OCI-LY1 (cell line): ENCODE results near the gene IRX6.

Experiments
- H2AFZ ChIP-seq: fragments of 200-600 bp; sonication (generic), shearing (Covaris generic); 2 replicates; pipeline ENCODE4 v1.6.0; 2014; ENCODE audit warnings: antibody characterized with exemption, mild to moderate bottlenecking, low read length
- H3F3A ChIP-seq: fragments of 200-600 bp; sonication (generic), shearing (Covaris generic); 2 replicates; pipeline ENCODE4 v1.6.0; 2014; ENCODE audit warnings: mild to moderate bottlenecking, antibody characterized with exemption, low read length, moderate library complexity; ENCODE audit not compliant: insufficient read depth
- H3K27ac ChIP-seq: fragments of 200-600 bp; sonication (generic); 2 replicates; pipeline ENCODE4 v1.5.1; 2014; ENCODE audit warnings: low read length, mixed run types, mild to moderate bottlenecking, low read depth; ENCODE audit not compliant: poor library complexity, severe bottlenecking
- H3K27me3 ChIP-seq: fragments of 200-600 bp; sonication (generic); 2 replicates; pipeline ENCODE4 v1.6.0; 2014; ENCODE audit warnings: antibody characterized with exemption, mild to moderate bottlenecking, low read length, moderate library complexity; ENCODE audit not compliant: insufficient read depth
- H3K36me3 ChIP-seq: fragments of 200-600 bp; sonication (generic); 2 replicates; pipeline ENCODE4 v1.6.1; 2014; ENCODE audit warnings: mild to moderate bottlenecking, antibody characterized with exemption, low read length, moderate library complexity, mixed read lengths; ENCODE audit not compliant: insufficient read depth
- H3K4me1 ChIP-seq: fragments of 200-600 bp; sonication (generic); 2 replicates; pipeline ENCODE4 v1.5.1; 2014; ENCODE audit warnings: mild to moderate bottlenecking, low read length, moderate library complexity; ENCODE audit not compliant: insufficient read depth, severe bottlenecking
- H3K4me2 ChIP-seq: fragments of 200-600 bp; sonication (generic), shearing (Covaris generic); 2 replicates; pipeline ENCODE4 v1.6.1; 2014; ENCODE audit warnings: low read length
- H3K4me3 ChIP-seq: fragments of 200-600 bp; sonication (generic); 2 replicates; pipeline ENCODE4 v1.5.1; 2014; ENCODE audit warnings: low read length, low read depth, mild to moderate bottlenecking, mixed read lengths; ENCODE audit not compliant: poor library complexity, severe bottlenecking
- H3K79me2 ChIP-seq: fragments of 200-600 bp; shearing (Covaris generic); 2 replicates; pipeline ENCODE4 v1.6.1; 2016; ENCODE audit warnings: mixed run types, low read length, mixed read lengths; ENCODE audit not compliant: insufficient read depth
- H3K9ac ChIP-seq: fragments of 200-600 bp; sonication (generic), shearing (Covaris generic); 2 replicates; pipeline ENCODE4 v1.6.1; 2014; ENCODE audit warnings: mild to moderate bottlenecking, low read length, mixed read lengths
- H3K9me2 ChIP-seq: fragments of 200-600 bp; sonication (generic), shearing (Covaris generic); 2 replicates; pipeline ENCODE4 v1.6.1; 2014; ENCODE audit warnings: low read depth, mild to moderate bottlenecking, low read length, mixed read lengths
- H3K9me3 ChIP-seq: fragments of 200-600 bp; shearing (Covaris generic); 2 replicates; pipeline ENCODE4 v1.6.1; 2014; ENCODE audit warnings: low read length, mixed read lengths
- H4K20me1 ChIP-seq: fragments of 200-600 bp; sonication (generic), shearing (Covaris generic); 2 replicates; pipeline ENCODE4 v1.6.0; 2016; ENCODE audit warnings: mild to moderate bottlenecking, low read length; ENCODE audit not compliant: insufficient read depth
- CTCF ChIP-seq: fragments of 200-600 bp; sonication (generic), shearing (Covaris generic); IDR thresholded peaks from 2 replicates; pipeline ENCODE4 v1.5.1; 2017; ENCODE audit warnings: mild to moderate bottlenecking, antibody characterized with exemption, low read length, moderate library complexity, mixed read lengths
- EZH2 ChIP-seq: fragments of 200-600 bp; sonication (generic), shearing (Covaris generic); IDR thresholded peaks from 2 replicates; pipeline ENCODE4 v1.8.0; 2017; ENCODE audit warnings: borderline replicate concordance, mixed run types, mild to moderate bottlenecking, antibody characterized with exemption, low read length, moderate library complexity, mixed read lengths

Gene IRX6

DNA sequence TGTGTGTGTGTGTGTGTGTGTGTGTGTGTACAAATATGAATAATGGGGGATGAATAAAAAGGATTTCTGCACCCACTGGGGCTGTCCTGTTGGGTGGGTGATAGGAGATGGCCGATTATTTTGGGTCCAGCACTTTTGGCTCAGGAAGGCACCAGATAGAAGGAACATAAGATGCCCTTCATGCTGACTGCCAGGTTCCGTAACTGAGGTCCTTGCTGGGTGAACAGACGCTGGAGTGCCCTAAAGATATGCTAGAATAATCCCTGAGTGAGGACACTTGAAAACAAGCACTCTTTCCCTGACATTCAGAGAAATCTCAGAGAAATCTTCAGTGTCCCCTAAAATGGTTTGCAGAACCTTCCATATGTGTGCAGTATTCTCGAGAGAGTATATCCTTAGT lies 17.7 kb downstream of the IRX6 start:
- Histone ChIP-seq H3K27me3 (no peaks in the 10 kb centered on the region), H3K4me2 (no peak overlapping the region), H3F3A (no peaks in the 10 kb centered on the region), H3K4me3 (no peak overlapping the region), H3K27ac (no peak overlapping the region), H3K9me2 (no peaks in the 10 kb centered on the region), H3K36me3 (no peaks in the 10 kb centered on the region), H4K20me1 (no peaks in the 10 kb centered on the region), H3K4me1 (no peaks in the 10 kb centered on the region), H3K79me2 (no peaks in the 10 kb centered on the region), H2AFZ (no peak overlapping the region), H3K9ac (no peak overlapping the region), H3K9me3 (no peaks in the 10 kb centered on the region)
- TF ChIP-seq CTCF, result no peak
- no peak for TF ChIP-seq EZH2

- Histone ChIP-seq H3K27ac (no peak overlapping the region), H3K36me3 (no peaks in the 10 kb centered on the region), H3F3A (no peaks in the 10 kb centered on the region), H3K4me3 (no peak overlapping the region), H3K4me2 (no peak overlapping the region), H3K27me3 (no peaks in the 10 kb centered on the region), H3K79me2 (no peaks in the 10 kb centered on the region), H3K9ac (no peak overlapping the region), H3K4me1 (no peaks in the 10 kb centered on the region), H4K20me1 (no peaks in the 10 kb centered on the region), H2AFZ (no peak overlapping the region), H3K9me2 (no peaks in the 10 kb centered on the region), H3K9me3 (no peaks in the 10 kb centered on the region)
- TF ChIP-seq CTCF (no peak), EZH2 (no peak)
Measured at GRCh38 chr16:55346475-55346874, 22.5 kb downstream of the IRX6 start.

- Histone ChIP-seq H3K27me3 (no peaks in the 10 kb centered on the region), H3K4me3 (no peak overlapping the region), H3K4me2 (no peak overlapping the region), H3K9ac (no peak overlapping the region), H3K36me3 (no peaks in the 10 kb centered on the region), H3K79me2 (no peaks in the 10 kb centered on the region), H3K9me3 (no peaks in the 10 kb centered on the region), H3F3A (no peaks in the 10 kb centered on the region), H3K4me1 (no peaks in the 10 kb centered on the region), H2AFZ (no peak overlapping the region), H4K20me1 (no peaks in the 10 kb centered on the region), H3K9me2 (no peaks in the 10 kb centered on the region), H3K27ac (no peak overlapping the region)
- no peak for TF ChIP-seq EZH2
- no peak for TF ChIP-seq CTCF
Measured at GRCh38 chr16:55349867-55350266, 25.9 kb downstream of the IRX6 start.
